Activated naive CD4-positive, alpha-beta T cell treated with anti-CD3 and anti-CD28 coated beads, Interleukin-2, amount 10 ng/mL, durations not matched to agents 7 days and 5 days (primary cell): ENCODE measurements around the gene FAM169A.
"Not testable (repeated sequence)": the region's sequence is repeated elsewhere in the genome, so short reads cannot be mapped to it uniquely, and the experiment has no call there.

Experiments used
- CTCF ChIA-PET: fragments of 350-600 bp; sonication (Branson Sonifier 250); formaldehyde crosslinking; loops from one replicate; lab custom pipeline; 2021; ENCODE audit warnings: antibody characterized with exemption; lab: Charles Lee
- DNase-seq: peaks from one replicate; pipeline ENCODE4 v3.0.0-alpha.2; 2020
- H3K27ac Mint-ChIP-seq: one replicate; pipeline ENCODE4 v1.8.0; 2021; ENCODE audit warnings: mild to moderate bottlenecking, moderate library complexity, mixed read lengths
- H3K27me3 Mint-ChIP-seq: one replicate; pipeline ENCODE4 v1.8.0; 2021; ENCODE audit warnings: mild to moderate bottlenecking, mixed read lengths
- H3K36me3 Mint-ChIP-seq: one replicate; pipeline ENCODE4 v1.8.0; 2021; ENCODE audit warnings: mixed read lengths
- H3K4me1 Mint-ChIP-seq: one replicate; pipeline ENCODE4 v1.8.0; 2021; ENCODE audit warnings: mixed read lengths
- H3K4me3 Mint-ChIP-seq: one replicate; pipeline ENCODE4 v1.8.0; 2021; ENCODE audit warnings: mild to moderate bottlenecking, moderate library complexity, mixed read lengths
- H3K9me3 Mint-ChIP-seq: one replicate; pipeline ENCODE4 v1.8.0; 2021; ENCODE audit warnings: mixed read lengths

FAM169A gene

GRCh38 chr5:74885170-74885569, 19.0 kb upstream of the FAM169A start:
- CTCF ChIA-PET, result no interaction called here
- no peak overlapping the region for H3K27ac Mint-ChIP-seq
- H3K9me3 Mint-ChIP-seq, result peaks cover 2% of the 10 kb centered on the region

GRCh38 chr5:74882379-74883134, 16.4 kb upstream of the FAM169A start:
- DNase-seq, CTCF ChIA-PET, H3K36me3 Mint-ChIP-seq, H3K4me1 Mint-ChIP-seq, H3K27ac Mint-ChIP-seq, H3K27me3 Mint-ChIP-seq, H3K9me3 Mint-ChIP-seq, H3K4me3 Mint-ChIP-seq: not testable (repeated sequence)

More at GRCh38 chr5:74885170-74885569, 19.0 kb upstream of the FAM169A start:
- peaks cover 16% of the 10 kb centered on the region for H3K27me3 Mint-ChIP-seq
- no peak overlapping the region for H3K4me3 Mint-ChIP-seq
- H3K4me1 Mint-ChIP-seq, result no peaks in the 10 kb centered on the region
- DNase-seq, result no peak
- no peaks in the 10 kb centered on the region for H3K36me3 Mint-ChIP-seq

- DNase-seq, result no peak
- Mint-ChIP-seq H3K4me1 (no peaks in the 10 kb centered on the region), H3K27me3 (no peaks in the 10 kb centered on the region), H3K27ac (no peak overlapping the region), H3K9me3 (peaks cover 2% of the 10 kb centered on the region), H3K4me3 (no peak overlapping the region), H3K36me3 (no peaks in the 10 kb centered on the region)
- CTCF ChIA-PET, result no interaction called here
Observed at GRCh38 chr5:74877624-74878304, 11.6 kb upstream of the FAM169A start.

GRCh38 chr5:74875994-74876791, 10.0 kb upstream of the FAM169A start:
- CTCF ChIA-PET, result no interaction called here
- no peaks in the 10 kb centered on the region for H3K4me1 Mint-ChIP-seq
- no peak overlapping the region for H3K4me3 Mint-ChIP-seq
- peaks cover 2% of the 10 kb centered on the region for H3K9me3 Mint-ChIP-seq
- H3K27ac Mint-ChIP-seq, result no peak overlapping the region
- no peaks in the 10 kb centered on the region for H3K36me3 Mint-ChIP-seq
- no peak for DNase-seq
- H3K27me3 Mint-ChIP-seq, result no peaks in the 10 kb centered on the region

GRCh38 chr5:74873525-74874249, 7.5 kb upstream of the FAM169A start:
- H3K27ac Mint-ChIP-seq, result no peak overlapping the region
- no peak for DNase-seq
- H3K27me3 Mint-ChIP-seq, result no peaks in the 10 kb centered on the region
- CTCF ChIA-PET, result interaction anchor here (0.9 kb wide), 1 partner anchor 13 kb away, joined by 3 read pairs; no protein-coding TSS in a partner anchor
- no peaks in the 10 kb centered on the region for H3K36me3 Mint-ChIP-seq
- no peaks in the 10 kb centered on the region for H3K4me1 Mint-ChIP-seq
- no peak overlapping the region for H3K4me3 Mint-ChIP-seq
- H3K9me3 Mint-ChIP-seq, result no peaks in the 10 kb centered on the region

GRCh38 chr5:74870299-74871067, 4.3 kb upstream of the FAM169A start:
- CTCF ChIA-PET, result interaction anchor here (1.1 kb wide), 1 partner anchor 230 kb away, joined by 3 read pairs; the partner anchor contains the start of gene ENC1
- Mint-ChIP-seq H3K27ac (no peak overlapping the region), H3K4me3 (no peak overlapping the region), H3K4me1 (peaks cover 6% of the 10 kb centered on the region), H3K36me3 (no peaks in the 10 kb centered on the region), H3K27me3 (peaks cover 9% of the 10 kb centered on the region), H3K9me3 (no peaks in the 10 kb centered on the region)
- no peak for DNase-seq

- not testable (repeated sequence) for H3K4me3 Mint-ChIP-seq, H3K36me3 Mint-ChIP-seq, H3K27ac Mint-ChIP-seq, DNase-seq, H3K9me3 Mint-ChIP-seq
- CTCF ChIA-PET, result interaction anchor here (1.1 kb wide), 1 partner anchor 229 kb away, joined by 3 read pairs; the partner anchor contains the start of gene ENC1
- peaks cover 13% of the 10 kb centered on the region for H3K27me3 Mint-ChIP-seq
- peaks cover 17% of the 10 kb centered on the region for H3K4me1 Mint-ChIP-seq
Observed at GRCh38 chr5:74869414-74869813, 3.2 kb upstream of the FAM169A start.

- Mint-ChIP-seq H3K9me3 (no peaks in the 10 kb centered on the region), H3K27ac (no peak overlapping the region), H3K4me3 (peak overlapping the region; percentile 78), H3K36me3 (no peaks in the 10 kb centered on the region), H3K4me1 (peaks cover 17% of the 10 kb centered on the region), H3K27me3 (peaks cover 13% of the 10 kb centered on the region)
- DNase-seq, result no peak
- CTCF ChIA-PET, result no interaction called here
Observed at GRCh38 chr5:74866596-74867162, 492 bp upstream of the FAM169A start.

- CTCF ChIA-PET, result interaction anchor here (1.2 kb wide), 1 partner anchor 10 kb away, joined by 3 read pairs; no protein-coding TSS in a partner anchor
- peaks cover 17% of the 10 kb centered on the region for H3K4me1 Mint-ChIP-seq
Observed at GRCh38 chr5:74865256-74865803, 857 bp downstream of the FAM169A start.

GRCh38 chr5:74864823-74865222, 1.4 kb downstream of the FAM169A start:
- peaks cover 17% of the 10 kb centered on the region for H3K4me1 Mint-ChIP-seq
- no peak for DNase-seq
- CTCF ChIA-PET, result interaction anchor here (1.2 kb wide), 1 partner anchor 10 kb away, joined by 3 read pairs; no protein-coding TSS in a partner anchor
- no peaks in the 10 kb centered on the region for H3K9me3 Mint-ChIP-seq
- no peak overlapping the region for H3K27ac Mint-ChIP-seq
- peak overlapping the region; percentile 93 for H3K4me3 Mint-ChIP-seq
- no peaks in the 10 kb centered on the region for H3K36me3 Mint-ChIP-seq
- H3K27me3 Mint-ChIP-seq, result peaks cover 13% of the 10 kb centered on the region

More at GRCh38 chr5:74865256-74865803, 857 bp downstream of the FAM169A start:
- H3K27me3 Mint-ChIP-seq, result peaks cover 13% of the 10 kb centered on the region
- no peaks in the 10 kb centered on the region for H3K36me3 Mint-ChIP-seq
- no peak for DNase-seq
- no peaks in the 10 kb centered on the region for H3K9me3 Mint-ChIP-seq
- H3K27ac Mint-ChIP-seq, result peak overlapping the region; percentile 74
- peak overlapping the region; percentile 93 for H3K4me3 Mint-ChIP-seq

- no peaks in the 10 kb centered on the region for H3K9me3 Mint-ChIP-seq
- CTCF ChIA-PET, result no interaction called here
- H3K4me3 Mint-ChIP-seq, result no peak overlapping the region
- H3K27me3 Mint-ChIP-seq, result peaks cover 13% of the 10 kb centered on the region
- no peak overlapping the region for H3K27ac Mint-ChIP-seq
- no peaks in the 10 kb centered on the region for H3K36me3 Mint-ChIP-seq
- no peak for DNase-seq
- H3K4me1 Mint-ChIP-seq, result peaks cover 17% of the 10 kb centered on the region
Observed at GRCh38 chr5:74863726-74864125, 2.5 kb downstream of the FAM169A start.

GRCh38 chr5:74862221-74862620, 4.0 kb downstream of the FAM169A start:
- Mint-ChIP-seq H3K4me3 (no peak overlapping the region), H3K4me1 (peaks cover 17% of the 10 kb centered on the region), H3K9me3 (no peaks in the 10 kb centered on the region), H3K27ac (no peak overlapping the region), H3K36me3 (no peaks in the 10 kb centered on the region), H3K27me3 (peaks cover 13% of the 10 kb centered on the region)
- CTCF ChIA-PET, result no interaction called here
- DNase-seq, result no peak
